ENCODE data around the gene ANKRD28.

ANKRD28 gene

GRCh38 chr3:15664144-15664543 lies 133.6 kb downstream of the ANKRD28 start:
- no peak for DNase-seq (ENCODE audit: low read depth)

GRCh38 chr3:15660055-15660935 lies 137.5 kb downstream of the ANKRD28 start:
- DNase-seq (ENCODE audit: low read depth), result no peak

GRCh38 chr3:15659254-15659975 lies 138.4 kb downstream of the ANKRD28 start:
- DNase-seq (ENCODE audit: low read depth), result no peak

GRCh38 chr3:15657016-15657415 lies 140.8 kb downstream of the ANKRD28 start:
- DNase-seq (ENCODE audit: low read depth), result no peak

GRCh38 chr3:15656342-15656741 lies 141.4 kb downstream of the ANKRD28 start:
- DNase-seq (ENCODE audit: low read depth), result no peak

GRCh38 chr3:15654891-15655290 lies 142.9 kb downstream of the ANKRD28 start:
- DNase-seq (ENCODE audit: low read depth), result no peak

GRCh38 chr3:15654127-15654526 lies 143.7 kb downstream of the ANKRD28 start:
- DNase-seq (ENCODE audit: low read depth), result no peak

- no peak for DNase-seq (ENCODE audit: low read depth)
Measured at GRCh38 chr3:15653321-15653720, 144.5 kb downstream of the ANKRD28 start.

GRCh38 chr3:15651396-15651795 lies 146.4 kb downstream of the ANKRD28 start:
- DNase-seq (ENCODE audit: low read depth), result no peak

GRCh38 chr3:15649858-15650257 lies 147.9 kb downstream of the ANKRD28 start:
- no peak for DNase-seq (ENCODE audit: low read depth)

GRCh38 chr3:15649341-15649740 lies 148.4 kb downstream of the ANKRD28 start:
- no peak for DNase-seq (ENCODE audit: low read depth)

GRCh38 chr3:15647611-15648167 lies 150.1 kb downstream of the ANKRD28 start:
- DNase-seq (ENCODE audit: low read depth), result no peak

- DNase-seq (ENCODE audit: low read depth), result peak; percentile 95
Measured at GRCh38 chr3:15646851-15647511, 150.8 kb downstream of the ANKRD28 start.

GRCh38 chr3:15645740-15646501 lies 151.9 kb downstream of the ANKRD28 start:
- DNase-seq (ENCODE audit: low read depth), result peak; percentile 52

- DNase-seq (ENCODE audit: low read depth), result no peak
Measured at GRCh38 chr3:15645246-15645645, 152.5 kb downstream of the ANKRD28 start.

- DNase-seq (ENCODE audit: low read depth), result no peak
Measured at GRCh38 chr3:15638891-15639262, 158.9 kb downstream of the ANKRD28 start.

- DNase-seq (ENCODE audit: low read depth), result no peak
Measured at GRCh38 chr3:15638193-15638890, 159.4 kb downstream of the ANKRD28 start.

GRCh38 chr3:15637131-15637951 lies 160.4 kb downstream of the ANKRD28 start:
- no peak for DNase-seq (ENCODE audit: low read depth)

GRCh38 chr3:15636028-15636709 lies 161.6 kb downstream of the ANKRD28 start:
- DNase-seq (ENCODE audit: low read depth), result peak; percentile 90

All from fibroblast of the conjunctiva (primary cell).